Measurements from ENCODE around the gene APPBP2.
"Not testable (repeated sequence)": the region's sequence is repeated elsewhere in the genome, so short reads cannot be mapped to it uniquely, and the experiment has no call there.

Gene APPBP2

GRCh38 chr17:60442271-60443173 is 83.5 kb downstream of the APPBP2 start:
- POLR2A ChIA-PET: interaction anchor here (0.9 kb wide), 1 partner anchor 50 kb away, joined by 3 read pairs; the partner anchor contains the start of gene USP32
- CTCF ChIA-PET: interaction anchor here (1.0 to 2.8 kb wide), 4 partner anchors 127 to 301 kb away, joined by 4 to 27 read pairs (median 4); no protein-coding TSS in a partner anchor
- DNase-seq (ENCODE audit: low read depth, low spot score): no peak
- H3K4me3 ChIP-seq (ENCODE audit: low read depth, low read length): no peak overlapping the region
- no peak for TF ChIP-seq CTCF (IDR thresholded peaks at IDR 0.05; ENCODE audit: insufficient read depth, low read length, missing control alignments)

- H3K4me3 ChIP-seq (ENCODE audit: low read depth, low read length): no peak overlapping the region
- no peak for TF ChIP-seq CTCF (IDR thresholded peaks at IDR 0.05; ENCODE audit: insufficient read depth, low read length, missing control alignments)
- no peak for DNase-seq (ENCODE audit: low read depth, low spot score)
- ChIA-PET POLR2A (no interaction called here), CTCF (interaction anchor here (1.4 to 2.7 kb wide), 4 partner anchors 199 to 331 kb away, joined by 4 to 11 read pairs (median 4); no protein-coding TSS in a partner anchor)
These were observed 86.5 kb downstream of the APPBP2 start for GRCh38 chr17:60439501-60439900.

DNA sequence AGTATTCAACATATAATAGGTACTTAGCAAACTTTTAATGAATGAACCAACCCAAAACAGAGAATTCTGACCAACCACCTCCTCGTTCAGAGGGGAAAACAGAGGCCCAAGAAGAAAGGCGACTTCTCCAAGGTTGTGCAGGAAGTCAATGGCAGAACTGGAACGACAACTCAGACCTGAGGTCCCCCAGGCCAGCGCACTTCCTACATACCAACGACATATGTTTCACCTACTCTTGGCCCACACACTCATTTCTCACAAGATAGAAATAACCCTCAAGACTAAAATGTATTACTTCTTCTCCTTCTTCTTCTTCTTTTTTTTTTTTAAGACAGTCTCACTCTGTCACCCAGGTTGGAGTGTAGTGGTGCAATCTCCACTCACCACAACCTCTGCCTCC is 89.4 kb downstream of the APPBP2 start:
- no peak for DNase-seq (ENCODE audit: low read depth, low spot score)
- no peak for TF ChIP-seq CTCF (IDR thresholded peaks at IDR 0.05; ENCODE audit: insufficient read depth, low read length, missing control alignments)
- CTCF ChIA-PET: interaction anchor here (0.6 to 1.6 kb wide), 6 partner anchors 10 to 295 kb away, joined by 3 to 7 read pairs (median 3); no protein-coding TSS in a partner anchor
- POLR2A ChIA-PET: no interaction called here
- H3K4me3 ChIP-seq (ENCODE audit: low read depth, low read length): no peak overlapping the region

DNA sequence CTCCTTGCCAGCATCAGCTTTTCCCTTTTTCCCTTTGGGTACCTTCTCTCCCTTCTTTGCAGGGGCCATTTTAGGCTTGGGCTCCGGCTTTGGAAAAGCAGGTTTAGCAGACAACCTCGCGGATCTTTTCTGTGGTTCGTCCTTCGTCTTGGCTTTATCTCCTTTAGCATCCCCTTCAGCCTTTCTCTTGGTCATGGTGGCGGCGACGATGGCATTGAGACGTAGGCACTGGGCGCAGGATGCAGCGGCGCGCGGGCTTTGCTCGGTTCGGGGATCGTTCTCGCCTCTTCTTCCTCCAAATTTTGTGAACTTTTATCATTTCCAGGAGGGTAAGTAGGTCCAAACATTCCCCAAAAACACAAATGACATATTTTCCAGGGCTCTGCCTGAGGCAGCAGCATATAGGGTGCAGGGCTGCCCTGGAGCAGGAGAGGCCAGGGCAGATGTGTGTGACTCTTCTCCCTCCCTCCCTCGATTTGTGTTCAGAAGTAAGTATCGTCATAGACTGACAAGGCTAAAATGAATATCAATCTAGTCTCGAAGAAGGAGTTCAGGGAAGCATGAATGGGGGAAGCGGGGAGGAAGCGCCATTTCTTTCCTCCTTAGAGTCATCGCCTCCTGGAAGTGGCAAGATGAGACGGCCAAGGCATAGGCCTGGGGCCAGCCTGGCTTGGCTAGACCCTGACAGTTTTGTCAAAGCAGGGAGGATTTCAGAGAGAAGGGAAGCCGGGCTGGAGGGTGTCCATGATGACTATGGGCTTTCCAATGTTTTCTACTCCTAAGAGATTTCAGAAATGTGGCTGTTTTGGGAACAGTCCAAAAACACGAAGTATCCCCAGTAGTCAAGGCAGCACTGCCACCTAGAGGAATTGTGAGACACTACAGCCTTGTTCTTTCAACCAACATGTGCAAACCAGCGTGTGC is 90.5 kb downstream of the APPBP2 start:
- peak; percentile 82 for TF ChIP-seq CTCF (IDR thresholded peaks at IDR 0.05; ENCODE audit: insufficient read depth, low read length, missing control alignments)
- ChIA-PET POLR2A (no interaction called here), CTCF (interaction anchor here (0.7 to 1.9 kb wide), 9 partner anchors 9 to 325 kb away, joined by 3 to 18 read pairs (median 3); no protein-coding TSS in a partner anchor)

GRCh38 chr17:60433021-60433997 is 92.7 kb downstream of the APPBP2 start:
- H3K4me3 ChIP-seq (ENCODE audit: low read depth, low read length); POLR2A ChIA-PET: not testable (repeated sequence)
- CTCF ChIA-PET: interaction anchor here (0.8 to 1.9 kb wide), 4 partner anchors 12 to 293 kb away, joined by 3 to 18 read pairs (median 4); no protein-coding TSS in a partner anchor

More for the DNA sequence above, 90.5 kb downstream of the APPBP2 start:
- DNase-seq (ENCODE audit: low read depth, low spot score): peak; percentile 58
- H3K4me3 ChIP-seq (ENCODE audit: low read depth, low read length): no peak overlapping the region

DNA sequence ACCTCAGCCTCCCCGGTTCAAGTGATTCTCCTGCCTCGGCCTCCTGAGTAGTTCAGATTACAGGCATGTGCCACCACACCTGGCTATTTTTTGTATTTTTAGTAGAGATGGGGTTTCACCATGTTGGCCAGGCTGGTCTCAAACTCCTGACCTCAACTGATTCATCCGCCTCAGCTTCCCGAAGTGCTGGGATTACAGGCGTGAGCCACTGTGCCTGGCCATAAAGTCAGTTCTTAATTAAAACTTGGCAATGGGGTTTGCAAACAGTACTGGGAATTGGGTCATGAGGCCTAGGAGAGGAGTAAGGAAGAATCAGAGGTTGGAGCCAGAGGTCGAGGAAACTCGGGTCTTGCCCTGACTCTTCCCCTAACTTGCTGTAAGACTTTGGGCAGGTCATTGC is 95.5 kb downstream of the APPBP2 start:
- not testable (repeated sequence) for DNase-seq (ENCODE audit: low read depth, low spot score); H3K4me3 ChIP-seq (ENCODE audit: low read depth, low read length)
- ChIA-PET CTCF (interaction anchor here (0.7 to 3.2 kb wide), 3 partner anchors 9 to 303 kb away, joined by 3 to 9 read pairs (median 4); partner anchors contain the start of gene CHCT1), POLR2A (interaction anchor here (0.9 kb wide), 1 partner anchor 281 kb away, joined by 5 read pairs; the partner anchor contains the start of gene CA4)

More at GRCh38 chr17:60433021-60433997, 92.7 kb downstream of the APPBP2 start:
- DNase-seq (ENCODE audit: low read depth, low spot score): not testable (repeated sequence)

DNA sequence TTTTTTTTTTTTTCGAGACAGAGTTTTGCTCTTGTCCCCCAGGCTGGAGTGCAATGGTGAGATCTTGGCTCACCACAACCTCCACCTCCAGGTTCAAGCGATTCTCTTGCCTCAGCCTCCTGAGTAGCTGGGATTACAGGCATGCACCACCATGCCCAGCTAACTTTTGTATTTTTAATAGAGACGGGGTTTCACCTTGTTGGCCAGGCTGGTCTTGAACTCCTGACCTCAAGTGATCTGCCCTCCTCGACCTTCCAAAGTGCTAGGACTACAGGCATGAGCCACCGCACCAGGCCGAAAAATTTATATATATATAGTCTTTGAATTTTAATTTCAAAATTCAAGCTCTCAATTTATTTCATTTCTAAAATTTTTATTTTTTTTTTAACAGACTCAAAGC is 97.6 kb downstream of the APPBP2 start:
- H3K4me3 ChIP-seq (ENCODE audit: low read depth, low read length); DNase-seq (ENCODE audit: low read depth, low spot score): not testable (repeated sequence)
- POLR2A ChIA-PET: interaction anchor here (0.7 kb wide), 1 partner anchor 36 kb away, joined by 7 read pairs; no protein-coding TSS in a partner anchor
- CTCF ChIA-PET: interaction anchor here (1.1 to 1.7 kb wide), 2 partner anchors 197 to 291 kb away, joined by 3 to 4 read pairs; no protein-coding TSS in a partner anchor
